Fibroblast of pulmonary artery (primary cell): ENCODE data around the gene GIMAP7.

Experiments
- DNase-seq: peaks from one replicate; pipeline ENCODE4 v3.0.0-alpha.2; 2010; ENCODE audit warnings: low read depth
- H3K4me3 ChIP-seq: replicated peaks from 2 replicates; pipeline ENCODE4 v1.5.1; 2011; ENCODE audit warnings: low read depth, mild to moderate bottlenecking, control low read depth, low read length, moderate library complexity
- CTCF ChIP-seq: IDR thresholded peaks from 2 replicates; pipeline ENCODE4 v1.5.1; 2011; ENCODE audit warnings: mild to moderate bottlenecking, control low read depth, low read length, inconsistent platforms; ENCODE audit errors: missing control alignments

GIMAP7 gene

GRCh38 chr7:150514748-150515222, at the start of gene GIMAP7:
Gene GIMAP7 (plus strand): TSS chr7:150514872. CDS start chr7:150519975, 5,103 bp downstream.
- no peak within 1 kb of the TSS for H3K4me3 ChIP-seq
- TF ChIP-seq CTCF, result no peak
- DNase-seq, result no peak

GRCh38 chr7:150464962-150465361, 49.7 kb upstream of the GIMAP7 start:
- no peak for DNase-seq
- no peak overlapping the region for H3K4me3 ChIP-seq
- no peak for TF ChIP-seq CTCF

GRCh38 chr7:150465414-150465813, 49.3 kb upstream of the GIMAP7 start:
- TF ChIP-seq CTCF, result no peak
- DNase-seq, result no peak
- no peak overlapping the region for H3K4me3 ChIP-seq

GRCh38 chr7:150466477-150466876, 48.2 kb upstream of the GIMAP7 start:
- no peak overlapping the region for H3K4me3 ChIP-seq
- no peak for TF ChIP-seq CTCF

GRCh38 chr7:150468241-150468640, 46.4 kb upstream of the GIMAP7 start:
- DNase-seq, result no peak
- TF ChIP-seq CTCF, result no peak
- no peak overlapping the region for H3K4me3 ChIP-seq

More at GRCh38 chr7:150466477-150466876, 48.2 kb upstream of the GIMAP7 start:
- no peak for DNase-seq

GRCh38 chr7:150471886-150472285, 42.8 kb upstream of the GIMAP7 start:
- H3K4me3 ChIP-seq, result no peak overlapping the region
- DNase-seq, result no peak
- TF ChIP-seq CTCF, result no peak

GRCh38 chr7:150473902-150474301, 40.8 kb upstream of the GIMAP7 start:
- no peak for DNase-seq
- no peak overlapping the region for H3K4me3 ChIP-seq
- TF ChIP-seq CTCF, result no peak
